ENCODE measurements around the gene YOD1.

The YOD1 gene

GRCh38 chr1:207036865-207037264 is 14.1 kb downstream of the YOD1 start:
- no peak for TF ChIP-seq CTCF (IDR thresholded peaks at IDR 0.05; ENCODE audit: low read depth, low read length)
- no peak for DNase-seq
- H3K36me3 ChIP-seq: no peaks in the 10 kb centered on the region
- H3K27me3 ChIP-seq (ENCODE audit: insufficient read depth, low read depth, severe bottlenecking): peaks cover 91% of the 10 kb centered on the region
- H3K27ac ChIP-seq: no peak overlapping the region
- H3K4me3 ChIP-seq (ENCODE audit: low read depth, low read length): no peak overlapping the region
- H3K9me3 ChIP-seq (ENCODE audit: severe bottlenecking): peaks cover 3% of the 10 kb centered on the region

- Histone ChIP-seq H3K36me3 (no peaks in the 10 kb centered on the region), H3K9me3 (ENCODE audit: severe bottlenecking) (no peaks in the 10 kb centered on the region), H3K4me3 (ENCODE audit: low read depth, low read length) (no peak overlapping the region), H3K27me3 (ENCODE audit: insufficient read depth, low read depth, severe bottlenecking) (peaks cover 97% of the 10 kb centered on the region), H3K27ac (no peak overlapping the region)
- no peak for DNase-seq
- TF ChIP-seq CTCF (IDR thresholded peaks at IDR 0.05; ENCODE audit: low read depth, low read length): no peak
Observed at GRCh38 chr1:207035877-207036551, 15.0 kb downstream of the YOD1 start.

- no peak overlapping the region for H3K27ac ChIP-seq
- H3K27me3 ChIP-seq (ENCODE audit: insufficient read depth, low read depth, severe bottlenecking): peaks cover 100% of the 10 kb centered on the region
- H3K9me3 ChIP-seq (ENCODE audit: severe bottlenecking): no peaks in the 10 kb centered on the region
- no peak for TF ChIP-seq CTCF (IDR thresholded peaks at IDR 0.05; ENCODE audit: low read depth, low read length)
- H3K4me3 ChIP-seq (ENCODE audit: low read depth, low read length): no peak overlapping the region
- H3K36me3 ChIP-seq: no peaks in the 10 kb centered on the region
- DNase-seq: no peak
Observed at GRCh38 chr1:207034998-207035397, 16.0 kb downstream of the YOD1 start.

- Histone ChIP-seq H3K9me3 (ENCODE audit: severe bottlenecking) (no peaks in the 10 kb centered on the region), H3K4me3 (ENCODE audit: low read depth, low read length) (no peak overlapping the region), H3K36me3 (no peaks in the 10 kb centered on the region), H3K27me3 (ENCODE audit: insufficient read depth, low read depth, severe bottlenecking) (peaks cover 100% of the 10 kb centered on the region), H3K27ac (no peak overlapping the region)
- TF ChIP-seq CTCF (IDR thresholded peaks at IDR 0.05; ENCODE audit: low read depth, low read length): no peak
- DNase-seq: no peak
Observed at GRCh38 chr1:207034208-207034607, 16.8 kb downstream of the YOD1 start.

GRCh38 chr1:207033302-207033701 is 17.7 kb downstream of the YOD1 start:
- DNase-seq: no peak
- no peaks in the 10 kb centered on the region for H3K36me3 ChIP-seq
- no peak overlapping the region for H3K27ac ChIP-seq
- peaks cover 100% of the 10 kb centered on the region for H3K27me3 ChIP-seq (ENCODE audit: insufficient read depth, low read depth, severe bottlenecking)
- no peak overlapping the region for H3K4me3 ChIP-seq (ENCODE audit: low read depth, low read length)
- no peak for TF ChIP-seq CTCF (IDR thresholded peaks at IDR 0.05; ENCODE audit: low read depth, low read length)
- H3K9me3 ChIP-seq (ENCODE audit: severe bottlenecking): no peaks in the 10 kb centered on the region

GRCh38 chr1:207032528-207033017 is 18.4 kb downstream of the YOD1 start, which contains the start of gene C1orf116:
Gene C1orf116 (minus strand): TSS chr1:207032756. CDS start chr1:207027598, 5,158 bp downstream.
- no peak for DNase-seq
- Histone ChIP-seq H3K36me3 (no peaks in the 10 kb centered on the region), H3K27ac (no peak within 1 kb of the TSS), H3K4me3 (ENCODE audit: low read depth, low read length) (no peak within 1 kb of the TSS), H3K27me3 (ENCODE audit: insufficient read depth, low read depth, severe bottlenecking) (peaks cover 100% of the 10 kb centered on the region), H3K9me3 (ENCODE audit: severe bottlenecking) (no peaks in the 10 kb centered on the region)
- no peak for TF ChIP-seq CTCF (IDR thresholded peaks at IDR 0.05; ENCODE audit: low read depth, low read length)

All from WERI-Rb-1 (cell line).